ENCODE measurements around the gene ELF2. TPM values are rescaled to one million over a fixed set of nuclear protein-coding genes. Genes with fewer than 3 reads are reported as not detected.

ELF2 gene
- total RNA-seq, 1 experiment from 2014 or later: 21.9 TPM

DNA sequence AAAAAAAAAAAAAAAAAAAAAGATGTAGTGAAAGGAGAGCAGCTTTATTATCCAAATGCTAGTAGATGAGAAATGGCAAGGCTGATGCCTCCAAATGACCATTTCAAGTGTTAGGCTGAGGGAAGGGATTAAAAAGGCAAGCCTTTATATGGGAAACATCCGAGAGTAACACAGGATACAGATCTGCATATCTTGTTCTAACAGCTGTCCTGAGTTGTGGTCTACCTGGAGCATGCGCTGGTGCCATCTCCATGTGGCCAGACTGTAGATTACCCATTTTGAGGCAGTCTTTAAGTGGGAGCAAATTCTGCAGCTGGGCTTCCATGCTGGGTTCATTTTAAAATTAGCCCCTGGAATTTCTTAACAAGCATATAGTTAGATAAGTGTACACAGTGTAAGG lies 26.0 kb upstream of the ELF2 start:
- CTCF ChIA-PET: no interaction called here
- in situ Hi-C loops (cut with HindIII; ENCODE audit: low pct_unique_long_range_greater_than_20kb, low sequenced_read_pairs): no loop called here

GRCh38 chr4:139200506-139200905 lies 23.5 kb upstream of the ELF2 start:
- in situ Hi-C loops (cut with HindIII; ENCODE audit: low pct_unique_long_range_greater_than_20kb, low sequenced_read_pairs): no loop called here

More for the DNA sequence above, 26.0 kb upstream of the ELF2 start:
- ATAC-seq: no peak
- no peaks in the 10 kb centered on the region for H3K9me3 ChIP-seq (ENCODE audit: control insufficient read depth, insufficient read depth, low read depth, low read length)
- intact Hi-C loops (cut with micrococcal nuclease; ENCODE audit: unreplicated experiment): no loop called here
- BruUV-seq (replicated peaks): no TSS peak
- H3K27me3 ChIP-seq (ENCODE audit: control insufficient read depth, insufficient read depth, low read length): no peaks in the 10 kb centered on the region
- no peak overlapping the region for H3K27ac ChIP-seq (ENCODE audit: low read length)
- H3K4me3 ChIP-seq (ENCODE audit: low read depth in 2 of 2, low read length in 2 of 2): no peak overlapping the region
- POLR2A ChIA-PET: no interaction called here
- no peaks in the 10 kb centered on the region for H3K36me3 ChIP-seq (ENCODE audit: control insufficient read depth, insufficient read depth, low read length)
- TF ChIP-seq TCF7L2 (IDR thresholded peaks at IDR 0.05; ENCODE audit: low read depth, low read length) (no peak), POLR2AphosphoS5 (IDR thresholded peaks at IDR 0.05; ENCODE audit: low read depth, low read length) (no peak), CTCF (IDR thresholded peaks at IDR 0.05) (no peak), SIN3A (IDR thresholded peaks at IDR 0.05; ENCODE audit: borderline replicate concordance, insufficient read depth, low read depth, low read length) (no peak), REST (IDR thresholded peaks at IDR 0.05; ENCODE audit: insufficient read depth in 1 of 2, low read depth in 2 of 2, low read length in 1 of 2) (no peak)
- no peaks in the 10 kb centered on the region for H3K4me1 ChIP-seq (ENCODE audit: control insufficient read depth, insufficient read depth, low read length)
- DNase-seq (ENCODE audit: low read depth, low spot score): no peak

More at GRCh38 chr4:139200506-139200905, 23.5 kb upstream of the ELF2 start:
- Histone ChIP-seq H3K27me3 (ENCODE audit: control insufficient read depth, insufficient read depth, low read length) (no peaks in the 10 kb centered on the region), H3K36me3 (ENCODE audit: control insufficient read depth, insufficient read depth, low read length) (no peaks in the 10 kb centered on the region), H3K9me3 (ENCODE audit: control insufficient read depth, insufficient read depth, low read depth, low read length) (no peaks in the 10 kb centered on the region), H3K27ac (ENCODE audit: low read length) (no peak overlapping the region), H3K4me3 (ENCODE audit: low read depth in 2 of 2, low read length in 2 of 2) (no peak overlapping the region), H3K4me1 (ENCODE audit: control insufficient read depth, insufficient read depth, low read length) (no peaks in the 10 kb centered on the region)
- no TSS peak for BruUV-seq (replicated peaks)
- TF ChIP-seq TCF7L2 (IDR thresholded peaks at IDR 0.05; ENCODE audit: low read depth, low read length) (no peak), CTCF (IDR thresholded peaks at IDR 0.05) (no peak)
- ATAC-seq (no peak), DNase-seq (ENCODE audit: low read depth, low spot score) (no peak)
- ChIA-PET CTCF (interaction anchor here (0.6 kb wide), 1 partner anchor 66 kb away, joined by 4 read pairs; no protein-coding TSS in a partner anchor), POLR2A (no interaction called here)
- intact Hi-C loops (cut with micrococcal nuclease; ENCODE audit: unreplicated experiment): no loop called here

Data from Panc1 (cell line).